HG03439 (cell line): Measurements from ENCODE around the gene PTGES.
"Not testable (repeated sequence)": the region's sequence is repeated elsewhere in the genome, so short reads cannot be mapped to it uniquely, and the experiment has no call there.

Source experiments
- ATAC-seq: cut with Tn5 transposase; IDR thresholded peaks from one replicate; pipeline ENCODE4 v1.9.1; 2021; ENCODE audit warnings: mild to moderate bottlenecking, moderate library complexity; ENCODE audit not compliant: unreplicated experiment

The PTGES gene

GRCh38 chr9:129773262-129774048 lies 20.6 kb upstream of the PTGES start:
- no peak for ATAC-seq

GRCh38 chr9:129770741-129771140 lies 17.9 kb upstream of the PTGES start:
- no peak for ATAC-seq

GRCh38 chr9:129769669-129770068 lies 16.8 kb upstream of the PTGES start:
- ATAC-seq = no peak

- no peak for ATAC-seq
Observed at GRCh38 chr9:129768486-129768885, 15.6 kb upstream of the PTGES start.

- no peak for ATAC-seq
Observed at GRCh38 chr9:129765764-129766317, 13.0 kb upstream of the PTGES start.

GRCh38 chr9:129762985-129763926 lies 10.4 kb upstream of the PTGES start:
- no peak for ATAC-seq

GRCh38 chr9:129762370-129762984 lies 9.6 kb upstream of the PTGES start:
- not testable (repeated sequence) for ATAC-seq

- ATAC-seq = no peak
Observed at GRCh38 chr9:129761901-129762369, 9.1 kb upstream of the PTGES start.

- no peak for ATAC-seq
Observed at GRCh38 chr9:129761293-129761900, 8.6 kb upstream of the PTGES start.

GRCh38 chr9:129760784-129761183 lies 7.9 kb upstream of the PTGES start:
- ATAC-seq = not testable (repeated sequence)

- no peak for ATAC-seq
Observed at GRCh38 chr9:129759804-129760502, 7.1 kb upstream of the PTGES start.

- no peak for ATAC-seq
Observed at GRCh38 chr9:129759319-129759718, 6.5 kb upstream of the PTGES start.

GRCh38 chr9:129757045-129757444 lies 4.2 kb upstream of the PTGES start:
- ATAC-seq = no peak

GRCh38 chr9:129756191-129756590 lies 3.3 kb upstream of the PTGES start:
- no peak for ATAC-seq

- no peak for ATAC-seq
Observed at GRCh38 chr9:129755151-129755550, 2.3 kb upstream of the PTGES start.

GRCh38 chr9:129751841-129752801 lies 721 bp downstream of the PTGES start:
- no peak for ATAC-seq

GRCh38 chr9:129750013-129750638 lies 2.7 kb downstream of the PTGES start:
- no peak for ATAC-seq

GRCh38 chr9:129749575-129749974 lies 3.3 kb downstream of the PTGES start:
- no peak for ATAC-seq
